Keratinocyte (primary cell): ENCODE measurements around the gene RFC1. TPM values are rescaled to one million over a fixed set of nuclear protein-coding genes. Genes with fewer than 3 reads are reported as not detected.

Source experiments
- DNase-seq: peaks from one replicate; pipeline ENCODE4 v3.0.0-alpha.2; 2011; ENCODE audit warnings: low read depth, missing footprints, low spot score
- FAIRE-seq: peaks from 2 replicates; lab custom pipeline; 2011; peaks lifted over from hg19 to GRCh38; lab: Jason Lieb, UNC
- H2AFZ ChIP-seq: 2 replicates; pipeline ENCODE4 v1.6.0; 2012; ENCODE audit warnings: low read length, control low read depth, inconsistent platforms; ENCODE audit not compliant: control insufficient read depth
- H3K27ac ChIP-seq: 2 replicates; pipeline ENCODE4 v1.5.1; 2011; ENCODE audit warnings: low read length; ENCODE audit not compliant: control insufficient read depth, insufficient read depth
- H3K27me3 ChIP-seq: 3 replicates; pipeline ENCODE4 v1.6.0; 2011; ENCODE audit warnings: low read length; ENCODE audit not compliant: control insufficient read depth, insufficient read depth; ENCODE audit errors: extremely low read depth
- H3K36me3 ChIP-seq, 2 experiments: 2 replicates in 1 of 2; 3 replicates in 1 of 2; pipeline ENCODE4 v1.5.1; 2011; ENCODE audit warnings: low read length in 2 of 2, mild to moderate bottlenecking in 1 of 2; ENCODE audit not compliant: control insufficient read depth in 2 of 2, insufficient read depth in 2 of 2; ENCODE audit errors: extremely low read depth in 1 of 2
- H3K4me1 ChIP-seq: 3 replicates; pipeline ENCODE4 v1.5.1; 2011; ENCODE audit warnings: low read length; ENCODE audit not compliant: control insufficient read depth, insufficient read depth; ENCODE audit errors: extremely low read depth
- H3K4me2 ChIP-seq: 3 replicates; pipeline ENCODE4 v1.6.0; 2011; ENCODE audit warnings: low read depth, low read length; ENCODE audit not compliant: control insufficient read depth, insufficient read depth; ENCODE audit errors: extremely low read depth
- H3K4me3 ChIP-seq, 3 experiments: fragments of 200-600 bp in 1 of 3; sonication (generic) in 1 of 3; 2 replicates in 2 of 3; 3 replicates in 1 of 3; pipeline ENCODE4 v1.5.1; 2011 to 2016; ENCODE audit warnings: low read length in 3 of 3, mild to moderate bottlenecking in 3 of 3, control low read depth in 2 of 3, inconsistent platforms in 1 of 3, low read depth in 1 of 3, mixed read lengths in 1 of 3, mixed run types in 1 of 3, moderate library complexity in 1 of 3; ENCODE audit not compliant: control insufficient read depth in 2 of 3, insufficient read depth in 2 of 3; ENCODE audit errors: extremely low read depth in 1 of 3
- H3K79me2 ChIP-seq: 2 replicates; pipeline ENCODE4 v1.6.0; 2012; ENCODE audit warnings: low read length; ENCODE audit not compliant: control insufficient read depth, insufficient read depth
- H3K9ac ChIP-seq: 3 replicates; pipeline ENCODE4 v1.6.0; 2011; ENCODE audit warnings: low read length; ENCODE audit not compliant: control insufficient read depth, insufficient read depth; ENCODE audit errors: extremely low read depth
- H3K9me1 ChIP-seq: 3 replicates; pipeline ENCODE4 v1.6.0; 2011; ENCODE audit warnings: low read length; ENCODE audit not compliant: control insufficient read depth, insufficient read depth; ENCODE audit errors: extremely low read depth
- H3K9me3 ChIP-seq: 2 replicates; pipeline ENCODE4 v1.5.1; 2012; ENCODE audit warnings: low read depth, low read length; ENCODE audit not compliant: control insufficient read depth
- H4K20me1 ChIP-seq: 3 replicates; pipeline ENCODE4 v1.6.0; 2011; ENCODE audit warnings: low read length; ENCODE audit not compliant: control insufficient read depth, insufficient read depth; ENCODE audit errors: extremely low read depth
- CTCF ChIP-seq, 3 experiments: IDR thresholded peaks in 1 of 3; conservative IDR thresholded peaks in 1 of 3; optimal IDR thresholded peaks in 1 of 3; 2 replicates in 2 of 3; 3 replicates in 1 of 3; pipeline versions ENCODE3 to v1.5.1; 2011; ENCODE audit warnings: low read length in 3 of 3, mild to moderate bottlenecking in 3 of 3, moderate library complexity in 2 of 3, control low read depth in 1 of 3, inconsistent platforms in 1 of 3; ENCODE audit not compliant: insufficient read depth in 2 of 3; ENCODE audit errors: extremely low read depth in 1 of 3
- EZH2 ChIP-seq: IDR thresholded peaks from one replicate; pipeline ENCODE4 v1.6.1; 2012; ENCODE audit warnings: inconsistent platforms, mild to moderate bottlenecking, low read length, moderate library complexity
- dilution Hi-C: fragments of 300-500 bp; cut with MboI; formaldehyde crosslinking; loops from one replicate; pipeline ENCODE4 v1.7.0; 2020; ENCODE audit warnings: low sequenced_read_pairs; ENCODE audit not compliant: extremely low pct_ligation_motif_present
- polyA plus RNA-seq, 5 experiments: library from polyadenylated mRNA; depleted of rRNA in 3 of 5; stranded (reverse) in 3 of 5; stranded (forward) in 1 of 5; unstranded in 1 of 5; fragments of >200 nt; gene quantifications; 1 replicate in 1 of 5; 2 replicates in 3 of 5; 3 replicates in 1 of 5; pipeline versions ENCODE4 v1.2.1 to v1.2.3, GENCODE V29; 2011 to 2012; ENCODE audit warnings: missing spikeins in 2 of 5, low read depth in 1 of 5, low replicate concordance in 1 of 5

The RFC1 gene
- polyA plus RNA-seq, 1 donor (not counting 4 experiments of a cell fraction or from before 2014, with no cell fraction given), result 17.4 TPM

DNA sequence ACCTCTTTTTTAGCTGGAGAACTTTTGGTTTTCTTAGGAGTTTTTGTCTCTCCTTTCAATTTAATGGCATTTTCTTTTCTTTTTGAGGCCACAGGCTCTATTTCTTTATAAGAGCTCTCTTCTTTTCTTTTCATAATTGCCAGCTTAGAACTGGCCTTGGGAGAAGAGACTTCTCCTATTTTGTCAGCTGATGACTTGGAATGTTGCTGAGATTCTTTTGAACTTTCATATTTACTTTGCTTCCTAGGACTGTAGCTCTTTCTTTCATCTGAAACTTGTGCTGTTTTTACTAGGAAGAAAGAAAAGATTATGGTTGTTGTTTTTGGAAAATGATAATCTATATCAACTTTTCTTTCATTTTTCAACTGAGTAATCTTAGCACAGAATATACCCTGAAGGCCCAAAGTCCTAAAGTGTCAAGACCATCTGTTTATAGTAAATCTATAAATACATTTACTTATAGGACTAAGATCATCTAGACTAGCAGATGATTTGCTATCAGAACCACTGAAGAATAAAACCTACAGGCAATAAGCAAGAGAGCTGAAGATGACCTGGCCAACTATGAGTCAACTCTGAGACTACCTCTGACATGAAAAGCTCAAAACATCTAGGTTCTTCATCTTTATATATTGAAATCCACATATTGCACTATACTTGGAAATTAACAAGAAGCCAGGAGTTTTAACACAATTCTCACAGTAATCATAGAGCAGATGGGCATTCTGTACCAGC lies 45.6 kb downstream of the RFC1 start:
- TF ChIP-seq EZH2 (no peak), CTCF (optimal IDR thresholded peaks at IDR 0.05 in 1 of 3, IDR thresholded peaks at IDR 0.05 in 1 of 3, conservative IDR thresholded peaks at IDR 0.05 in 1 of 3; ENCODE audit: extremely low read depth in 1 of 3, insufficient read depth in 2 of 3, low read length in 3 of 3) (no peak)
- Histone ChIP-seq H3K9me1 (no peaks in the 10 kb centered on the region), H3K4me2 (peak overlapping the region; percentile 29), H3K9ac (no peak overlapping the region), H4K20me1 (no peaks in the 10 kb centered on the region), H3K27ac (peak overlapping the region; percentile 86), H2AFZ (no peak overlapping the region), H3K79me2 (no peaks in the 10 kb centered on the region), H3K36me3 (peaks cover under 1 to 3% of the 10 kb centered on the region in 2 experiments), H3K4me1 (peaks cover 23% of the 10 kb centered on the region), H3K4me3 (no peak overlapping the region), H3K9me3 (no peaks in the 10 kb centered on the region), H3K27me3 (no peaks in the 10 kb centered on the region)
- DNase-seq (no peak), FAIRE-seq (no peak)
- dilution Hi-C loops, result no loop called here

GRCh38 chr4:39319676-39320075 lies 46.5 kb downstream of the RFC1 start:
- TF ChIP-seq EZH2, result no peak
- dilution Hi-C loops, result no loop called here
- Histone ChIP-seq H3K9ac (peak overlapping the region; percentile 46), H3K4me3 (peak overlapping the region in 1 of 3 experiments; percentile 31), H3K9me3 (no peaks in the 10 kb centered on the region), H2AFZ (no peak overlapping the region), H3K79me2 (no peaks in the 10 kb centered on the region), H4K20me1 (no peaks in the 10 kb centered on the region), H3K36me3 (peaks cover 2% of the 10 kb centered on the region in 2 experiments), H3K27ac (peak overlapping the region; percentile 86), H3K9me1 (no peaks in the 10 kb centered on the region), H3K4me2 (peak overlapping the region; percentile 55), H3K27me3 (no peaks in the 10 kb centered on the region), H3K4me1 (peaks cover 23% of the 10 kb centered on the region)
- DNase-seq (peak; percentile 19), FAIRE-seq (peak; percentile 83)
